GM12892 (cell line): Measurements from ENCODE around the gene ZNF835.

Experiments used
- DNase-seq: peaks from one replicate; pipeline ENCODE4 v3.0.0; 2011; ENCODE audit not compliant: insufficient read length
- FAIRE-seq: peaks from 2 replicates; lab custom pipeline; 2011; peaks lifted over from hg19 to GRCh38; lab: Jason Lieb, UNC
- POLR2A ChIP-seq: IDR thresholded peaks from 2 replicates; pipeline ENCODE4 v1.6.1; 2011; ENCODE audit warnings: low read depth, low read length, control low read depth
- POLR2AphosphoS5 ChIP-seq: IDR thresholded peaks from 2 replicates; pipeline ENCODE4 v1.6.1; 2011; ENCODE audit warnings: low read depth, low read length, control low read depth
- TAF1 ChIP-seq: IDR thresholded peaks from 2 replicates; pipeline ENCODE4 v1.6.1; 2011; ENCODE audit warnings: low read depth, mild to moderate bottlenecking, control low read depth, low read length, borderline replicate concordance

The ZNF835 gene

DNA sequence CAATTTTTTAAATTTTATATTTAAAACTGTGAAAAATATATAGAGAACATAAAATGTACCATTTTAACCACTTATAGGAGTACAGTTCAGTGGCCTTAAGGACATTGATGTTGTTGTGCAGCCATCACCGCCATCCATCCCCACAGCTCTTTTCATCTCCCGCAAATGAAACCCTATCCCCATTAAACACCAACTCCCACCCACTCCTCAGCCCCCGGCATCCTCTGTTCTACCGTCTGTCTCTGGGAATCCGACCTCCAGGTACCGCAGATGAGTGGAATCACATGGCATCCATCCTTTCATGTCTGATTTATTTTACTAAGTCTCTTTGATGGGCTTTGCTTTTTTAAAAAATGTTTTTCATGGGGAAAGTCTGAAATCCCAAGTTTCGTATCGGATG lies 52.4 kb downstream of the ZNF835 start:
- DNase-seq, result no peak
- TF ChIP-seq POLR2AphosphoS5, result no peak
- TF ChIP-seq TAF1, result no peak
- TF ChIP-seq POLR2A, result no peak
- FAIRE-seq, result no peak

DNA sequence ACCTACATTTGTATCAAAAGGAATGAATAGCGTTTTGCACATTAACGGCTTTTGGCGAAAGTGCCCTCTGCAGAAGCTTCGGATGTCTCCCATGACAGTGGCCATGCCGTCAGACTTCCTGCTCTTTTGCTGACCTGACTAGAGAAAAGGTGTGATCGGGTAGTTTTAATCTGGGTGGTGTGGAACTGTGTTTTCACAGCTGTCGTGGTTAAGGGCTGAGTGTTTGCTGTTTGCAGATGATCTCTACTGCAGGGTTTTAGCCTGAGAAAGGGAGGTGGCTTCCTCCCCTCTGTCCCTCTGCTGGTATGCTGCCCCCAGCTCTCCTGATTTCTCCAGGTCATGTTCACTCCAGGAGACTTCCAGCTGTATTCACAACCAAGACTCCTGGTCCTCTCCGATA lies 54.0 kb downstream of the ZNF835 start:
- TF ChIP-seq TAF1, result no peak
- TF ChIP-seq POLR2AphosphoS5, result no peak
- TF ChIP-seq POLR2A, result no peak
- no peak for DNase-seq
- no peak for FAIRE-seq

DNA sequence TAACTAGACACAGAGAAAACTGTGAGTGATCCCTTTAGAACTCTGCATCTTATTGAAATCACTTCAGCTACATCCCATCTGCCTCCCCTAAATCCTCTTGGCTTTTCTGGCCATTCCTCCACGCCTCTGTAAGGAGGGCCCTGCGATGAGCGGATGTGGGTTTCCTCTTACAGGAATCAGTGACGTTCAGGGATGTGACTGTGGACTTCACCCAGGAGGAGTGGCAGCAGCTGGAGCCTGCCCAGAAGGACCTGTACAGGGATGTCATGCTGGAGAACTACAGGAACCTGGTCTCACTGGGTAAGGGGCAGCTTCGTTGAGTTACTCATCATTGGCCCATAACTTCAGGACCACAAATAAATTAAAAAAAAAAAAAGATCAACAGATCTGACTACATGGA lies 57.9 kb downstream of the ZNF835 start:
- no peak for FAIRE-seq
- TF ChIP-seq TAF1, result no peak
- no peak for TF ChIP-seq POLR2AphosphoS5
- no peak for TF ChIP-seq POLR2A
- no peak for DNase-seq

DNA sequence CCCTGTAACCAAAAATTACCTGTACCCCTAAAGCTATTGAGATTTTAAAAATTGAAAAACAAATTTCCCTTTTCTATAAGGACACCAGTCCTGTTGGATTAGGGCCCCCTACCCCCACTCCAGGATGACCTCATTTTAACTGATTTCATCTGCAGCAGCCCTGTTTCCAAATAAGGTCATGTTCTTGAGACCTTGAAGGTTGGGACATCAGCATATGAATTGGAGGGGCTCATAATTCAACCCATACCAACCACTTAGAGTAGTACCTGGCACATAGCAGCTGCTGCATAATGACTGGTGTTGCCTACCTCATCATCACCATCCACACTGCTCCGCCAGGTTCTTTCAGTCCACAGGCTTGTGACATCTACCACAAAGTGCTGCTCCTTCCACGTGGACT lies 58.8 kb downstream of the ZNF835 start:
- no peak for DNase-seq
- TF ChIP-seq POLR2A, result no peak
- no peak for TF ChIP-seq POLR2AphosphoS5
- no peak for TF ChIP-seq TAF1
- no peak for FAIRE-seq
